Liver (tissue), 3 donors: ENCODE measurements around the gene RAVER1.

Experiments
- ATF3 ChIP-seq: IDR thresholded peaks from 2 replicates; pipeline ENCODE4 v1.6.1; 2016; ENCODE audit warnings: antibody characterized with exemption
- EGR1 ChIP-seq, 2 donors: IDR thresholded peaks; 2 replicates each; pipeline ENCODE4 v1.6.1; 2016 to 2018; ENCODE audit warnings: antibody characterized with exemption in 2 of 2, low read depth in 2 of 2
- FOXA1 ChIP-seq: IDR thresholded peaks from 2 replicates; pipeline ENCODE4 v1.6.1; 2016; ENCODE audit warnings: antibody characterized with exemption
- GABPA ChIP-seq, 2 donors: IDR thresholded peaks in 1 of 2; conservative IDR thresholded peaks in 1 of 2; 2 replicates each; pipeline ENCODE4 v1.6.1; 2016; ENCODE audit warnings: antibody characterized with exemption in 2 of 2, mild to moderate bottlenecking in 1 of 2, moderate library complexity in 1 of 2
- HNF4G ChIP-seq: IDR thresholded peaks from 2 replicates; pipeline ENCODE4 v1.6.1; 2016; ENCODE audit warnings: antibody characterized with exemption
- JUND ChIP-seq, 2 donors: IDR thresholded peaks; 2 replicates each; pipeline ENCODE4 v1.6.1; 2016; ENCODE audit warnings: antibody characterized with exemption in 2 of 2
- MAX ChIP-seq: IDR thresholded peaks from 2 replicates; pipeline ENCODE4 v1.6.1; 2016; ENCODE audit warnings: antibody characterized with exemption
- NR2F2 ChIP-seq: IDR thresholded peaks from 2 replicates; pipeline ENCODE4 v1.6.1; 2016; ENCODE audit warnings: antibody characterized with exemption
- RAD21 ChIP-seq, 2 donors: IDR thresholded peaks; 2 replicates each; pipeline ENCODE4 v1.6.1; 2016; ENCODE audit warnings: antibody characterized with exemption in 2 of 2, mild to moderate bottlenecking in 2 of 2
- SP1 ChIP-seq: IDR thresholded peaks from 2 replicates; pipeline ENCODE4 v1.6.1; 2018; ENCODE audit warnings: antibody characterized with exemption, mild to moderate bottlenecking
- TAF1 ChIP-seq: conservative IDR thresholded peaks from 2 replicates; pipeline ENCODE4 v1.6.1; 2016; ENCODE audit warnings: antibody characterized with exemption, mild to moderate bottlenecking
- TF ChIP-seq, protein P1 (sequence below): fragments of 150-350 bp; IDR thresholded peaks from 2 replicates; pipeline ENCODE4 v1.5.1; 2017; ENCODE audit warnings: improper control_type of control experiment, low read depth, low read length; ENCODE audit not compliant: missing input control
- TF ChIP-seq, protein P2 (sequence below): IDR thresholded peaks from 2 replicates; pipeline ENCODE4 v1.6.1; 2016; ENCODE audit warnings: antibody characterized with exemption, mild to moderate bottlenecking
- TF ChIP-seq, protein P3 (sequence below): IDR thresholded peaks from 2 replicates; pipeline ENCODE4 v1.6.1; 2016; ENCODE audit warnings: antibody characterized with exemption
- donor health status: healthy.
- donor health status: healthy.

GRCh38 chr19:10288662-10289166 lies 44.6 kb downstream of the RAVER1 start:
- TF ChIP-seq TAF1 (no peak), NR2F2 (no peak), GABPA (IDR thresholded peaks at IDR 0.05 in 1 of 2, conservative IDR thresholded peaks at IDR 0.05 in 1 of 2) (no peak), SP1 (no peak), FOXA1 (no peak), MAX (no peak), RAD21 (IDR thresholded peaks at IDR 0.05) (no peak), ATF3 (no peak), JUND (IDR thresholded peaks at IDR 0.05) (no peak), HNF4G (no peak), EGR1 (IDR thresholded peaks at IDR 0.05; ENCODE audit: low read depth in 2 of 2) (no peak)
- TF ChIP-seq, protein P1, sequence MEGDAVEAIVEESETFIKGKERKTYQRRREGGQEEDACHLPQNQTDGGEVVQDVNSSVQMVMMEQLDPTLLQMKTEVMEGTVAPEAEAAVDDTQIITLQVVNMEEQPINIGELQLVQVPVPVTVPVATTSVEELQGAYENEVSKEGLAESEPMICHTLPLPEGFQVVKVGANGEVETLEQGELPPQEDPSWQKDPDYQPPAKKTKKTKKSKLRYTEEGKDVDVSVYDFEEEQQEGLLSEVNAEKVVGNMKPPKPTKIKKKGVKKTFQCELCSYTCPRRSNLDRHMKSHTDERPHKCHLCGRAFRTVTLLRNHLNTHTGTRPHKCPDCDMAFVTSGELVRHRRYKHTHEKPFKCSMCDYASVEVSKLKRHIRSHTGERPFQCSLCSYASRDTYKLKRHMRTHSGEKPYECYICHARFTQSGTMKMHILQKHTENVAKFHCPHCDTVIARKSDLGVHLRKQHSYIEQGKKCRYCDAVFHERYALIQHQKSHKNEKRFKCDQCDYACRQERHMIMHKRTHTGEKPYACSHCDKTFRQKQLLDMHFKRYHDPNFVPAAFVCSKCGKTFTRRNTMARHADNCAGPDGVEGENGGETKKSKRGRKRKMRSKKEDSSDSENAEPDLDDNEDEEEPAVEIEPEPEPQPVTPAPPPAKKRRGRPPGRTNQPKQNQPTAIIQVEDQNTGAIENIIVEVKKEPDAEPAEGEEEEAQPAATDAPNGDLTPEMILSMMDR = no peak
- TF ChIP-seq, protein P2, sequence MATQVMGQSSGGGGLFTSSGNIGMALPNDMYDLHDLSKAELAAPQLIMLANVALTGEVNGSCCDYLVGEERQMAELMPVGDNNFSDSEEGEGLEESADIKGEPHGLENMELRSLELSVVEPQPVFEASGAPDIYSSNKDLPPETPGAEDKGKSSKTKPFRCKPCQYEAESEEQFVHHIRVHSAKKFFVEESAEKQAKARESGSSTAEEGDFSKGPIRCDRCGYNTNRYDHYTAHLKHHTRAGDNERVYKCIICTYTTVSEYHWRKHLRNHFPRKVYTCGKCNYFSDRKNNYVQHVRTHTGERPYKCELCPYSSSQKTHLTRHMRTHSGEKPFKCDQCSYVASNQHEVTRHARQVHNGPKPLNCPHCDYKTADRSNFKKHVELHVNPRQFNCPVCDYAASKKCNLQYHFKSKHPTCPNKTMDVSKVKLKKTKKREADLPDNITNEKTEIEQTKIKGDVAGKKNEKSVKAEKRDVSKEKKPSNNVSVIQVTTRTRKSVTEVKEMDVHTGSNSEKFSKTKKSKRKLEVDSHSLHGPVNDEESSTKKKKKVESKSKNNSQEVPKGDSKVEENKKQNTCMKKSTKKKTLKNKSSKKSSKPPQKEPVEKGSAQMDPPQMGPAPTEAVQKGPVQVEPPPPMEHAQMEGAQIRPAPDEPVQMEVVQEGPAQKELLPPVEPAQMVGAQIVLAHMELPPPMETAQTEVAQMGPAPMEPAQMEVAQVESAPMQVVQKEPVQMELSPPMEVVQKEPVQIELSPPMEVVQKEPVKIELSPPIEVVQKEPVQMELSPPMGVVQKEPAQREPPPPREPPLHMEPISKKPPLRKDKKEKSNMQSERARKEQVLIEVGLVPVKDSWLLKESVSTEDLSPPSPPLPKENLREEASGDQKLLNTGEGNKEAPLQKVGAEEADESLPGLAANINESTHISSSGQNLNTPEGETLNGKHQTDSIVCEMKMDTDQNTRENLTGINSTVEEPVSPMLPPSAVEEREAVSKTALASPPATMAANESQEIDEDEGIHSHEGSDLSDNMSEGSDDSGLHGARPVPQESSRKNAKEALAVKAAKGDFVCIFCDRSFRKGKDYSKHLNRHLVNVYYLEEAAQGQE = no peak
- TF ChIP-seq, protein P3, sequence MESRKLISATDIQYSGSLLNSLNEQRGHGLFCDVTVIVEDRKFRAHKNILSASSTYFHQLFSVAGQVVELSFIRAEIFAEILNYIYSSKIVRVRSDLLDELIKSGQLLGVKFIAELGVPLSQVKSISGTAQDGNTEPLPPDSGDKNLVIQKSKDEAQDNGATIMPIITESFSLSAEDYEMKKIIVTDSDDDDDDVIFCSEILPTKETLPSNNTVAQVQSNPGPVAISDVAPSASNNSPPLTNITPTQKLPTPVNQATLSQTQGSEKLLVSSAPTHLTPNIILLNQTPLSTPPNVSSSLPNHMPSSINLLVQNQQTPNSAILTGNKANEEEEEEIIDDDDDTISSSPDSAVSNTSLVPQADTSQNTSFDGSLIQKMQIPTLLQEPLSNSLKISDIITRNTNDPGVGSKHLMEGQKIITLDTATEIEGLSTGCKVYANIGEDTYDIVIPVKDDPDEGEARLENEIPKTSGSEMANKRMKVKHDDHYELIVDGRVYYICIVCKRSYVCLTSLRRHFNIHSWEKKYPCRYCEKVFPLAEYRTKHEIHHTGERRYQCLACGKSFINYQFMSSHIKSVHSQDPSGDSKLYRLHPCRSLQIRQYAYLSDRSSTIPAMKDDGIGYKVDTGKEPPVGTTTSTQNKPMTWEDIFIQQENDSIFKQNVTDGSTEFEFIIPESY = no peak
